Hepatocyte (in vitro differentiated cells): ENCODE data around the gene CSRP1.

Experiments used
- CTCF ChIP-seq: fragments of 200-600 bp; sonication (generic); IDR thresholded peaks from 2 replicates; pipeline ENCODE4 v1.5.1; 2016; ENCODE audit warnings: antibody characterized with exemption, mild to moderate bottlenecking; ENCODE audit not compliant: poor library complexity
- EZH2 ChIP-seq: fragments of 200-600 bp; sonication (generic); IDR thresholded peaks from 2 replicates; pipeline ENCODE4 v1.6.1; 2016; ENCODE audit warnings: antibody characterized with exemption, mild to moderate bottlenecking, borderline replicate concordance
- EZH2phosphoT487 ChIP-seq: fragments of 200-600 bp; sonication (generic); IDR thresholded peaks from one replicate; pipeline ENCODE4 v1.6.1; 2018; ENCODE audit warnings: antibody characterized with exemption, mild to moderate bottlenecking, low read depth, moderate library complexity; ENCODE audit not compliant: unreplicated experiment, severe bottlenecking

GRCh38 chr1:201536558-201536957 is 29.6 kb upstream of the CSRP1 start:
- TF ChIP-seq CTCF (no peak), EZH2phosphoT487 (no peak), EZH2 (no peak)
